Measurements from ENCODE around the gene SEC22C.
"Not testable (repeated sequence)": the region's sequence is repeated elsewhere in the genome, so short reads cannot be mapped to it uniquely, and the experiment has no call there.

SEC22C gene, protein sequence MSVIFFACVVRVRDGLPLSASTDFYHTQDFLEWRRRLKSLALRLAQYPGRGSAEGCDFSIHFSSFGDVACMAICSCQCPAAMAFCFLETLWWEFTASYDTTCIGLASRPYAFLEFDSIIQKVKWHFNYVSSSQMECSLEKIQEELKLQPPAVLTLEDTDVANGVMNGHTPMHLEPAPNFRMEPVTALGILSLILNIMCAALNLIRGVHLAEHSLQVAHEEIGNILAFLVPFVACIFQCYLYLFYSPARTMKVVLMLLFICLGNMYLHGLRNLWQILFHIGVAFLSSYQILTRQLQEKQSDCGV

GRCh38 chr3:42581709-42582473, at the start of gene SEC22C:
TSS of gene SEC22C (minus strand) at chr3:42581967. CDS start at chr3:42569046, 12,921 bp downstream.
- DNase-seq (ENCODE audit: insufficient read length, low spot score) = peak; percentile 97
- FAIRE-seq = peak; percentile 83

DNA sequence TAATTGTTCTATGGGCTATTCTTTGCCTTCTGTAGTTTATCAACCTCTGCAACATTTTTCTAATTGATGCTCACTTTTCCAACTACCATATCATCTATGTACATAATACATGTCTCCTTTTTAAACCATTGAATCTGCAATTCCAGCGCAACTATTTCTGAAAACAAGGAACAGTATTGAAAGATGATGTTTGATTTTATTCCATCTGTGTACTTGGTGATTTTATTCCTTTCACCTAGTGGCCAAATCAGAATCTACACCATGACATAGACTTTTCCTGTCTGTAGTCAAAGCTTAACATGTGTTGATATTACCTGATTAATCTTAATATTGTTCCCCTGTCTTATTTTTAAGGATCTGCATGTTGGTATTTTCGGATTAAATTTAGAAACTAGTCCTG, 31.7 kb upstream of the SEC22C start:
- DNase-seq (ENCODE audit: insufficient read length, low spot score) (no peak), FAIRE-seq (no peak)

DNA sequence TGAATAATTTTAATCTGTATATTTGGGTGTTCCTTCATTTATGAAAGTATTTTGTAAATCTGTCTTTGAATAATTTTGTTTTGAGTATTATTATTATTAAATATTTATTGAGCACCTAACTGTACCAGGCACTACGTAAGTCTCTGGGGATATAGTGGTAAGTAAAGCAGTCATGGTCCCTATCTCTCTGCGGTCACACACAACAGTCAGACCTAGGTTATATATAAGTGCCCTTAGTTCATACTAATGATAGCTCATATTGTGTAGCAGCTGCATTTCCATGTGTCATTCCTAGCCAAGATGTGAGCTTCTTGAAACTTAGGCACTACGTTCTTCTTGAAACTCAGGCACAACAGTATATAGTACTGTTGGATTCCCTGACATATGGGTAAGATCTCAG, 31.2 kb upstream of the SEC22C start:
- DNase-seq (ENCODE audit: insufficient read length, low spot score) (no peak), FAIRE-seq (no peak)

GRCh38 chr3:42612217-42612616, 30.4 kb upstream of the SEC22C start:
- no peak for FAIRE-seq
- DNase-seq (ENCODE audit: insufficient read length, low spot score) = no peak

DNA sequence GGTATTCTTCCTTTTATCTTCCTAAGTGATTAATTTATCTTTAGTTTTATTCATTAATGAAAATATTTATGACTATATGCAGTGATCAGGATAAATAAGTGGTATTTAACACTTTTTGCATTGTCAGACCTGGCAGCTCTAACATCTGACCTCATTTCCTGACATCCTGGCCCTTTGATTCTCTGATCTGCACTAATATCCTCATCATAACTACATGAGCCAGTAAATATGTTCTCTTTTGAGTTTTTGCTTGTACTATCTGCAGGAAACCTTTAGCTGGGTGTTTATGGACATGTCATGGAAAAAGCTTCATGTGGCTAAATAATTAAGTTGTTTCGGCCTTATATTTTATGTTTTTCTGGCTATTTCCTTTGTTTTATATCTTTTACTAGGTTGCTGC, 29.2 kb upstream of the SEC22C start:
- FAIRE-seq (no peak), DNase-seq (ENCODE audit: insufficient read length, low spot score) (no peak)

- DNase-seq (ENCODE audit: insufficient read length, low spot score) = no peak
- no peak for FAIRE-seq
These were observed 26.8 kb upstream of the SEC22C start for GRCh38 chr3:42608581-42608980.

DNA sequence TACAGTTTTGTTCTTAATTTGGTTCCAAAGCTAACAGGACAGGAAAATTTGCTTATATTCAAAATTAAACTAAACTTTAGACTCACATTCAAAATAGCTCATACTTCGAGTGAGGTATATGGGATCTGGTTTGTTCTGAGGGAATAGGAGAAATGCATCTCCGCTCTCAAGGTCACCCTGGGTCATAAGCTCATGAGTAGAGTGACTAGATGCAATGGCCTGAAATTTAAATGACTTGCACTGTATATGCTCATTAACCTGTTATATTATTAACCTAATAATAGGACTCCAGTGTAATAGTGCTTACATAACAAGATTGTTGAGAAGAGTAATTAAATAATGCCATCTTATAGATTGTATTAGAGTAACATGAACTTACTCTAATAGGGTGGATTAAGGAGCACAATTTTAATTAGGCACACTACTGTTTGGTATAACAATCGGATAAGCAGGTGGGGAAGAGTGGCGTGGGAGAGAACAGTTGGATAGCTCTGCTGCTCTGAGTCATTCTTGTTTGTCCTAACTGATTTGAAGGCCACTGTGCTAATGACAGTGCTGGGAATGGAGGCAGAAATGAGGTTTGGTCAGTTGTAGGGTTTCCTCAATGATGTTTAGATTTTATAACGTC, 23.9 kb upstream of the SEC22C start:
- DNase-seq (ENCODE audit: insufficient read length, low spot score) (no peak), FAIRE-seq (no peak)

- FAIRE-seq (no peak), DNase-seq (ENCODE audit: insufficient read length, low spot score) (no peak)
These were observed 21.2 kb upstream of the SEC22C start for GRCh38 chr3:42602961-42603360.

GRCh38 chr3:42601896-42602581, 20.3 kb upstream of the SEC22C start:
- FAIRE-seq = no peak
- no peak for DNase-seq (ENCODE audit: insufficient read length, low spot score)

DNA sequence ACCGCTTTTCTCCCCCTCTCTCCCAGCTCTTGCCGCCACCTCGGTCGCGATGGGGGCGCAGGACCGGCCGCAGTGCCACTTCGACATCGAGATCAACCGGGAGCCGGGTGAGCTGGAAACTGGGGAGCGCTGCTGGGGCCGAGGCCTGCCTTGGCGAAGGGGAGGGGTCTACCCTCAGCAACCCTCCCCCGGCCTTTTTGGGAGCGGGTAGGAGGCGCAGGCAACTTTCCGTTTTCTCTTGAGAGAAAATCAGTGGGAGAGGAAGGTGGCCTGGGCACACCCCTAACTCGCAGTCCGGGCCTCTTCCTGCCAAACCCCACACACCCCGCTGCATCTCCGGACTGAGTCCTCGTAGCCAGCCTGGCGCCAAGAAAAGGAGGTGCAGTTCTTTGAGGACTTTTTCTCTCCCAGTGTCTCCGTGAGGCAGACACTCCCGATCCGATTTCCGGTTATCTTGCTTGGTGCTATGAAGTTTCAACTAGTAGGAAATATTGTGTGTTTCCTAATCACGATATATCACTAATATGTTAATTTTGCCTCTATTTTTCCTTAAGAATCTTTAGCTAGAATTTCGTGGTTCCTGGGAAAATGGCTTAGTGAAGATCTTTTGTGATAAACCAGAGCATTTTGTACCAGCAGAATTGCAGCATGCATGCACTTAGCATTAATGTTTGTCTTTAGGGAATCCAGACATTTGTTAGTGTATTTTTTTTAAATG, 19.4 kb upstream of the SEC22C start:
- DNase-seq (ENCODE audit: insufficient read length, low spot score) (peak; percentile 41), FAIRE-seq (no peak)

- DNase-seq (ENCODE audit: insufficient read length, low spot score) (peak; percentile 89), FAIRE-seq (peak; percentile 87)
These were observed 18.6 kb upstream of the SEC22C start, which contains the start of gene NKTR for GRCh38 chr3:42600111-42600957. TSS of gene NKTR (plus strand) at chr3:42600686. CDS start at chr3:42601007, 321 bp downstream.

DNA sequence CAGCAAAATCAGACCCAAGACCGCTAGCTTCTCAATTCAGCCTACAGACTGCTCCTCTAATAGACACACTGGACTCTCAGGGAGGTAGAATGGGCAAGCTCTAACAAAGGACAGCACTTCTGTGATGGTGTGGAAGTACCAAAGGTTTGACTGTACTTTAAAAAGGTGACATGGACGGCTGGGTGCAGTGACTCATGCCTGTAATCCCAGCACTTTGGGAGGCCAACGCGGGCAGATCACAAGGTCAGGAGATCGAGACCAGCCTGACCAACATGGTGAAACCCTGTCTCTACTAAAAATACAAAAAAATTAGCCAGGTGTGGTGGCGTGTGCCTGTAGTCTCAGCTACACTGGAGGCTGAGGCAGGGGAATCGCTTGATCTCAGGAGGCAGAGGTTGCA, 15.3 kb upstream of the SEC22C start:
- not testable (repeated sequence) for FAIRE-seq; DNase-seq (ENCODE audit: insufficient read length, low spot score)

- DNase-seq (ENCODE audit: insufficient read length, low spot score) = no peak
- no peak for FAIRE-seq
These were observed 13.9 kb upstream of the SEC22C start for GRCh38 chr3:42595682-42596081.

GRCh38 chr3:42593635-42594034, 11.9 kb upstream of the SEC22C start:
- DNase-seq (ENCODE audit: insufficient read length, low spot score) (no peak), FAIRE-seq (no peak)

DNA sequence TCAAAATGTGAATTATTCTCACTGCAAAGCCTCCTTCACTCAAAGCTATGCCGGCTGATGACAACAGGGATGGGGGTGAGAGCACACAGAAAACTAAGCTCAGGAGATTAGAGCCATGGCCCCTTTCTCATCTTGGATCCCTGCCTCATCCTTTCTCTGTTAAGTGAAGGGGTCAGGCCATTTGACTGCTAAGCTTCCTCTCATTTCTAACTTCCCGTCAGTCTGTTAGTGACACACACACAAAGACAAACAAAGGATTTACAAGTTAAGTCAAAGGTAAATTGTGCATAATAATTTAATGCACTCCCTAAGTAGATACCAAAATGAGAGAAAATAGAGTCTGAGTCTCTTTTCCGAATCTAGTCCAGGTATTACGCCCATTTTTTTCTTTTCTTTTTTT, 10.0 kb upstream of the SEC22C start:
- DNase-seq (ENCODE audit: insufficient read length, low spot score) (no peak), FAIRE-seq (no peak)

- FAIRE-seq = no peak
- DNase-seq (ENCODE audit: insufficient read length, low spot score) = no peak
These were observed 9.4 kb upstream of the SEC22C start for GRCh38 chr3:42590989-42591756.

- no peak for DNase-seq (ENCODE audit: insufficient read length, low spot score)
- FAIRE-seq = no peak
These were observed 7.8 kb upstream of the SEC22C start for GRCh38 chr3:42589382-42590109.

GRCh38 chr3:42588625-42589024, 6.9 kb upstream of the SEC22C start:
- DNase-seq (ENCODE audit: insufficient read length, low spot score) (no peak), FAIRE-seq (no peak)

Data from HTR-8/SVneo (cell line).